Amniotic epithelial cell (primary cell): Measurements from ENCODE around the gene CLSTN2.

ENCODE experiments used
- DNase-seq: peaks from one replicate; pipeline ENCODE4 v3.0.0-alpha.2; 2010; ENCODE audit warnings: low read depth

CLSTN2 gene

GRCh38 chr3:140509534-140509933 is 574.5 kb downstream of the CLSTN2 start:
- DNase-seq = no peak

- DNase-seq = no peak
Measured at GRCh38 chr3:140510303-140510861, 575.4 kb downstream of the CLSTN2 start.

- no peak for DNase-seq
Measured at GRCh38 chr3:140521751-140522445, 586.9 kb downstream of the CLSTN2 start.

GRCh38 chr3:140522653-140523380 is 587.8 kb downstream of the CLSTN2 start:
- no peak for DNase-seq

GRCh38 chr3:140523600-140523999 is 588.6 kb downstream of the CLSTN2 start:
- DNase-seq = no peak

GRCh38 chr3:140527156-140527555 is 592.2 kb downstream of the CLSTN2 start:
- no peak for DNase-seq

GRCh38 chr3:140529096-140529495 is 594.1 kb downstream of the CLSTN2 start:
- no peak for DNase-seq

GRCh38 chr3:140529558-140529957 is 594.6 kb downstream of the CLSTN2 start:
- no peak for DNase-seq

GRCh38 chr3:140530131-140530530 is 595.1 kb downstream of the CLSTN2 start:
- DNase-seq = no peak

GRCh38 chr3:140530603-140531002 is 595.6 kb downstream of the CLSTN2 start:
- no peak for DNase-seq

GRCh38 chr3:140532793-140533330 is 597.9 kb downstream of the CLSTN2 start:
- DNase-seq = no peak

GRCh38 chr3:140536926-140537726 is 602.1 kb downstream of the CLSTN2 start:
- no peak for DNase-seq

GRCh38 chr3:140537727-140538082 is 602.7 kb downstream of the CLSTN2 start:
- DNase-seq = no peak

- DNase-seq = no peak
Measured at GRCh38 chr3:140540262-140540661, 605.3 kb downstream of the CLSTN2 start.

- DNase-seq = no peak
Measured at GRCh38 chr3:140541975-140542653, 607.1 kb downstream of the CLSTN2 start.

GRCh38 chr3:140545197-140545596 is 610.2 kb downstream of the CLSTN2 start:
- DNase-seq = no peak

GRCh38 chr3:140545756-140546155 is 610.8 kb downstream of the CLSTN2 start:
- no peak for DNase-seq

- no peak for DNase-seq
Measured at GRCh38 chr3:140546649-140547048, 611.7 kb downstream of the CLSTN2 start.

- no peak for DNase-seq
Measured at GRCh38 chr3:140552403-140552802, 617.4 kb downstream of the CLSTN2 start.

- no peak for DNase-seq
Measured at GRCh38 chr3:140552898-140553297, 617.9 kb downstream of the CLSTN2 start.

- DNase-seq = no peak
Measured at GRCh38 chr3:140553591-140553990, 618.6 kb downstream of the CLSTN2 start.

GRCh38 chr3:140555666-140556065 is 620.7 kb downstream of the CLSTN2 start:
- DNase-seq = no peak
